ENCODE data around the gene PPP3CA.
A peak's percentile ranks its signal among the peaks of the same experiment; 100 is the strongest.
"Not testable (repeated sequence)": the region's sequence is repeated elsewhere in the genome, so short reads cannot be mapped to it uniquely, and the experiment has no call there.

The PPP3CA gene

GRCh38 chr4:101211146-101211553 lies 136.2 kb downstream of the PPP3CA start:
- no peak for DNase-seq (ENCODE audit: low read depth)

GRCh38 chr4:101210331-101210730 lies 137.0 kb downstream of the PPP3CA start:
- no peak for DNase-seq (ENCODE audit: low read depth)

- DNase-seq (ENCODE audit: low read depth), result no peak
Measured at GRCh38 chr4:101208171-101208570, 139.2 kb downstream of the PPP3CA start.

GRCh38 chr4:101205916-101206315 lies 141.4 kb downstream of the PPP3CA start:
- peak; percentile 9 for DNase-seq (ENCODE audit: low read depth)

- DNase-seq (ENCODE audit: low read depth), result no peak
Measured at GRCh38 chr4:101201421-101201820, 145.9 kb downstream of the PPP3CA start.

GRCh38 chr4:101200561-101200960 lies 146.8 kb downstream of the PPP3CA start:
- DNase-seq (ENCODE audit: low read depth), result no peak

GRCh38 chr4:101199507-101200285 lies 147.6 kb downstream of the PPP3CA start:
- DNase-seq (ENCODE audit: low read depth), result no peak

- no peak for DNase-seq (ENCODE audit: low read depth)
Measured at GRCh38 chr4:101198682-101199339, 148.5 kb downstream of the PPP3CA start.

- no peak for DNase-seq (ENCODE audit: low read depth)
Measured at GRCh38 chr4:101197350-101197749, 150.0 kb downstream of the PPP3CA start.

GRCh38 chr4:101192244-101192643 lies 155.1 kb downstream of the PPP3CA start:
- DNase-seq (ENCODE audit: low read depth), result no peak

GRCh38 chr4:101191302-101192098 lies 155.8 kb downstream of the PPP3CA start:
- DNase-seq (ENCODE audit: low read depth), result no peak

GRCh38 chr4:101190751-101191150 lies 156.6 kb downstream of the PPP3CA start:
- no peak for DNase-seq (ENCODE audit: low read depth)

GRCh38 chr4:101188906-101189305 lies 158.4 kb downstream of the PPP3CA start:
- no peak for DNase-seq (ENCODE audit: low read depth)

GRCh38 chr4:101187841-101188240 lies 159.5 kb downstream of the PPP3CA start:
- DNase-seq (ENCODE audit: low read depth), result no peak

- no peak for DNase-seq (ENCODE audit: low read depth)
Measured at GRCh38 chr4:101186567-101187184, 160.7 kb downstream of the PPP3CA start.

- DNase-seq (ENCODE audit: low read depth), result no peak
Measured at GRCh38 chr4:101184668-101185067, 162.7 kb downstream of the PPP3CA start.

- DNase-seq (ENCODE audit: low read depth), result no peak
Measured at GRCh38 chr4:101183666-101184373, 163.5 kb downstream of the PPP3CA start.

GRCh38 chr4:101183221-101183620 lies 164.1 kb downstream of the PPP3CA start:
- DNase-seq (ENCODE audit: low read depth), result no peak

- DNase-seq (ENCODE audit: low read depth), result not testable (repeated sequence)
Measured at GRCh38 chr4:101182688-101183087, 164.6 kb downstream of the PPP3CA start.

GRCh38 chr4:101178731-101179130 lies 168.6 kb downstream of the PPP3CA start:
- DNase-seq (ENCODE audit: low read depth), result no peak

GRCh38 chr4:101177154-101177553 lies 170.2 kb downstream of the PPP3CA start:
- DNase-seq (ENCODE audit: low read depth), result no peak
